Stimulated activated CD4-positive, alpha-beta T cell treated with anti-CD3 and anti-CD28 coated beads, Interleukin-15, amount 100 ng/mL, for 48 hours (primary cell): ENCODE measurements around the gene HOXD9.

Experiments
- DNase-seq, 2 donors: peaks; one replicate each; pipeline ENCODE4 v3.0.0-alpha.2; 2020; ENCODE audit warnings: low read depth in 2 of 2

HOXD9 gene

GRCh38 chr2:176137906-176138305, 15.4 kb downstream of the HOXD9 start:
- DNase-seq = no peak

- no peak for DNase-seq
Measured at GRCh38 chr2:176138526-176138922, 16.0 kb downstream of the HOXD9 start.

GRCh38 chr2:176138923-176139660, 16.6 kb downstream of the HOXD9 start:
- no peak for DNase-seq

- no peak for DNase-seq
Measured at GRCh38 chr2:176139661-176140512, 17.4 kb downstream of the HOXD9 start.

- DNase-seq = peak; percentile 52 to 65
Measured at GRCh38 chr2:176140513-176141317, 18.2 kb downstream of the HOXD9 start.

GRCh38 chr2:176142281-176142680, 19.8 kb downstream of the HOXD9 start:
- no peak for DNase-seq

GRCh38 chr2:176145085-176145969, 22.8 kb downstream of the HOXD9 start:
- no peak for DNase-seq

GRCh38 chr2:176146101-176146500, 23.6 kb downstream of the HOXD9 start:
- no peak for DNase-seq

- no peak for DNase-seq
Measured at GRCh38 chr2:176146645-176147044, 24.1 kb downstream of the HOXD9 start.

GRCh38 chr2:176147210-176147799, 24.8 kb downstream of the HOXD9 start:
- DNase-seq = no peak

GRCh38 chr2:176147800-176148496, 25.4 kb downstream of the HOXD9 start:
- no peak for DNase-seq

GRCh38 chr2:176148751-176149421, 26.4 kb downstream of the HOXD9 start:
- no peak for DNase-seq

GRCh38 chr2:176149481-176149938, 27.0 kb downstream of the HOXD9 start:
- no peak for DNase-seq

- no peak for DNase-seq
Measured at GRCh38 chr2:176149939-176150583, 27.5 kb downstream of the HOXD9 start.

GRCh38 chr2:176150584-176151441, 28.3 kb downstream of the HOXD9 start:
- DNase-seq = no peak

- DNase-seq = no peak
Measured at GRCh38 chr2:176151442-176152287, 29.1 kb downstream of the HOXD9 start, which contains the start of gene HOXD4. HOXD4 (plus strand) TSS chr2:176151550; CDS start chr2:176151634, 84 bp downstream.
